ENCODE data around the gene QPRT. TPM values are rescaled to one million over a fixed set of nuclear protein-coding genes. Genes with fewer than 3 reads are reported as not detected.

QPRT gene
- total and polyA plus RNA-seq, 2 donors (not counting 3 experiments of a cell fraction or from before 2014, with no cell fraction given) = 0.40 to 0.44 TPM

- peak; percentile 81 for FAIRE-seq
- no peaks in the 10 kb centered on the region for H3K79me2 ChIP-seq (ENCODE audit: control insufficient read depth, insufficient read depth, low read length)
- H2AFZ ChIP-seq (ENCODE audit: low read depth, low read length) = no peak overlapping the region
- dilution Hi-C loops (cut with MboI; ENCODE audit: extremely low pct_ligation_motif_present, low sequenced_read_pairs) (no loop called here), intact Hi-C loops (cut with micrococcal nuclease) (loop anchor here (1.0 kb wide), 3 partner anchors 29 to 87 kb away; partner anchors contain the start of gene PAGR1)
- H3K36me3 ChIP-seq (ENCODE audit: control insufficient read depth in 2 of 2, extremely low read depth in 1 of 2, insufficient read depth in 2 of 2, low read length in 2 of 2) = no peaks in the 10 kb centered on the region
- ChIA-PET POLR2A (no interaction called here), CTCF (interaction anchor here (0.7 to 6.7 kb wide), 28 partner anchors 9 to 755 kb away, joined by 3 to 89 read pairs (median 4); partner anchors contain the start of genes KIF22 and ZG16)
- H3K27ac ChIP-seq (ENCODE audit: insufficient read depth, low read depth, low read length) = no peak overlapping the region
- DNase-seq (ENCODE audit: low read depth, low spot score) = peak; percentile 43
- no peaks in the 10 kb centered on the region for H3K9me1 ChIP-seq (replicated peaks; ENCODE audit: control insufficient read depth, extremely low read depth, insufficient read depth, low read length)
- H3K9ac ChIP-seq (replicated peaks; ENCODE audit: extremely low read depth, insufficient read depth, low read length) = no peak overlapping the region
- H3K4me2 ChIP-seq (ENCODE audit: insufficient read depth, low read length) = no peak overlapping the region
- TF ChIP-seq EZH2 (IDR thresholded peaks at IDR 0.05; ENCODE audit: borderline replicate concordance, low read depth, low read length, severe bottlenecking) = no peak
- TF ChIP-seq POLR2AphosphoS5 (IDR thresholded peaks at IDR 0.05; ENCODE audit: insufficient read depth, low read depth, low read length) = no peak
- no peak for TF ChIP-seq JUN (IDR thresholded peaks at IDR 0.05; ENCODE audit: borderline replicate concordance, insufficient read depth, insufficient read length, low read depth)
- peak; percentile 41 to 66 for TF ChIP-seq CTCF (IDR thresholded peaks at IDR 0.05; ENCODE audit: extremely low read depth in 1 of 2, insufficient read depth in 1 of 2, low read depth in 1 of 2, low read length in 2 of 2)
- no peak for TF ChIP-seq MAX (IDR thresholded peaks at IDR 0.05; ENCODE audit: insufficient read depth, insufficient read length)
- H4K20me1 ChIP-seq (replicated peaks; ENCODE audit: control insufficient read depth, extremely low read depth, insufficient read depth, low read length) = no peaks in the 10 kb centered on the region
- H3K9me3 ChIP-seq (replicated peaks; ENCODE audit: control insufficient read depth, insufficient read depth, low read length) = no peaks in the 10 kb centered on the region
- BruUV-seq (replicated peaks) = no TSS peak
- no peak overlapping the region for H3K4me3 ChIP-seq (replicated peaks in 1 of 3; ENCODE audit: insufficient read depth in 1 of 3, low read depth in 1 of 3, low read length in 3 of 3)
- H3K4me1 ChIP-seq (ENCODE audit: control insufficient read depth, extremely low read depth, insufficient read depth, low read length) = no peaks in the 10 kb centered on the region
- H3K27me3 ChIP-seq (ENCODE audit: control insufficient read depth in 2 of 2, insufficient read depth in 2 of 2, low read length in 2 of 2) = peaks cover 2 to 6% of the 10 kb centered on the region in 2 experiments
These were observed 50.1 kb downstream of the QPRT start for GRCh38 chr16:29729116-29729521.

Data from endothelial cell of umbilical vein (primary cell).